OCI-LY7 (cell line): ENCODE data around the gene USP34.

Source experiments
- CTCF ChIP-seq: fragments of 200-600 bp; sonication (generic); conservative IDR thresholded peaks from 2 replicates; pipeline ENCODE4 v1.5.1; 2014; ENCODE audit warnings: mild to moderate bottlenecking, antibody characterized with exemption, low read length, moderate library complexity, mixed read lengths
- EZH2phosphoT487 ChIP-seq: fragments of 200-600 bp; sonication (generic); IDR thresholded peaks from 2 replicates; pipeline ENCODE4 v1.6.1; 2018; ENCODE audit warnings: low read depth, borderline replicate concordance, mild to moderate bottlenecking, mixed run types, antibody characterized with exemption, low read length, moderate library complexity, mixed read lengths

DNA sequence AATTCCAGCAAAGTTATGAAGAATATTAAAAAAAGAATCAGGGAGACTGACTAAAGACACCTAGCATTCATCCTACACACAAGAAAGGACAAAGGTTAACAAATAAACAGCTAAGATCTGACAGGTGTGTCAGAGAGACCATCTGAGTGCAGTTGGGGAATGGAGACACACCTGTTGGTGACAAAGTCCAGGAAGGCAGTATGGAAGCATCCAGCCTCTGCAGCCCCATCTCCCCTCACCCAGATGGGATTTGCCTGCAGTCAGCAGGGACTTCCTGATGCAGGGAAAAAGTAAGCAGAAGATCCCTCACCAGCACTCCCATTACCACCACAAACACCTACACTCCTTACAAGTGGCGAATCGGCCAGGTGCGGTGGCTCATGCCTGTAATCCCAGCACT lies 37.9 kb downstream of the USP34 start:
- TF ChIP-seq CTCF (no peak), EZH2phosphoT487 (no peak)
